HG02943 (cell line): ENCODE results near the gene THSD4.
"Not testable (repeated sequence)": the region's sequence is repeated elsewhere in the genome, so short reads cannot be mapped to it uniquely, and the experiment has no call there.

Source experiments
- ATAC-seq: cut with Tn5 transposase; IDR thresholded peaks from one replicate; pipeline ENCODE4 v1.9.1; 2021; ENCODE audit warnings: mild to moderate bottlenecking, low read depth, moderate library complexity; ENCODE audit not compliant: unreplicated experiment

The THSD4 gene

DNA sequence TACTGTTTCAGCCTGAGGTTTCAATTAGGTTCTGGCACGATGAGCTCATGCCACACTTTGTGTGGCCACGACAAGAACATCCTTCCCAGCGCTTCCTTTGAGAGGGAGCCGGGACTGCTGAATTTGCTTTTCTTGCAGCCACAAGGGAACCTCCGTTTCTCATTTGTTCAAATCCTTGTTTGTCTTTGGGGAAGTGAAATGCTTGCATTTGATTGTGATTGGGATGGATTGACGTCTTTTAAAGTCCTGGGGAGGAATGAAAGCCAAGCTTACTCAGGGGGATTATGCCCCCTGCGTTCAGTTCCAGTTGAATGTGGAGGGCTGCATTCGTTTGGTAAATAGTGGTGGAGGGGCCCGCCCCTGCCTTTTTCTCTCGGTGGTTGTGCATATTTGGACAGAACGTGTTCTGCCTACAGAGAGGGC, 277.6 kb downstream of the THSD4 start:
- no peak for ATAC-seq

DNA sequence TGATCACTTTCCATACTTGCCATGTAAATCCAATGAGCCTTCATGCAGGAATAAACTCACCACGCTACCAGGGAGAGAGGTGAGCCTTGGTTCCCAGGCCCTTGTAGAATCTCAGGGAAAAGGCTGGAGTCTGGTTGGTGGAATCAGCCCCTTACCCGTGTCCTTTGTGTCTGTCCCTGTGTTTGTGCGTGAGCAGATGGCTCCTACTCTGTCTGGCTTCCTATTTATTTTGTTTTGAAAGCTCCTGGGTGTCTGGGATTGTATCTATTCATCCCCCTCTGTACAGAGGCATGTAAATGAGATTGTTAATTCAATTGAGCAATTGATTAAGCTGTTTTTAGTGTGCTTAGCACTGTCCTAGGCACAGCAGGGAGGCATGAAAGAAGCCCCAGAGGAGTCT, 278.1 kb downstream of the THSD4 start:
- ATAC-seq: no peak

GRCh38 chr15:71396536-71397125, 281.4 kb downstream of the THSD4 start:
- no peak for ATAC-seq

DNA sequence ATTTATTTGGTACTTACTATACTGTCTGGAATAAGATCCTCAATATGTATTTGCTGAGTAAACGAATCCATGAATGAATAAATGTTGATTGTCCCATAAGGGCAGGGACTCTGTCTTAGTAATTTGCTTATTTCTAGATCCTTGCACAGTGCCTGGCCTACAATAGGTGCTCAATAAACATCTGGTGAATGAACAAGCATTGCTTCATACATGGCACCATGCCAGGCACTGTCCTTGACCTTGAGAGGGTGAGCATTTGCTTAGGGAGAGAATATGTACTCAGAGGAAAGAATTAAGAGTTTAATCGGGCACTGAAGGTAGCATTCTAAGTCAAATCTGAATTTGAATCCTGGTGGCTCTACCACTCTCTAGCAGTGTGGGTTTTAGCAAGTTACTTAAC, 282.1 kb downstream of the THSD4 start:
- ATAC-seq: no peak

DNA sequence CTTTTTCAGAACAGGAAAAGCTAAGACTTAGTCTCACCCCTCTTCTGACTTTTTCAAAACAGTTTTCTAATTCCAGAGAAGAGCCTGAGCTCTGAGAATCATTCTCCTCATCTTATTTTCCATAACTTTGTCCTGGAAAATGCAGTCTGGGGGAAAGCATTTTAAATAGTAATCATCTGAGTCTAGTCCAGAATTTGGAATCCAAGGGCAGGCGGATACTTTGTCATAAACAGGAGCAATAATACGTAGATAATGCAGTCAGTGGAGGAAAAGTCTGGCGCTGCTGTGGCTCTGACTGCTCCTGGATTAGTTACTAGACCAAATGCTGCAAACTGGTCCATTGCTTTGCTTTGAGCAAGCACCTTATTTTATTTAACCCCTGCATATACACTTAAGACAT, 285.0 kb downstream of the THSD4 start:
- no peak for ATAC-seq

DNA sequence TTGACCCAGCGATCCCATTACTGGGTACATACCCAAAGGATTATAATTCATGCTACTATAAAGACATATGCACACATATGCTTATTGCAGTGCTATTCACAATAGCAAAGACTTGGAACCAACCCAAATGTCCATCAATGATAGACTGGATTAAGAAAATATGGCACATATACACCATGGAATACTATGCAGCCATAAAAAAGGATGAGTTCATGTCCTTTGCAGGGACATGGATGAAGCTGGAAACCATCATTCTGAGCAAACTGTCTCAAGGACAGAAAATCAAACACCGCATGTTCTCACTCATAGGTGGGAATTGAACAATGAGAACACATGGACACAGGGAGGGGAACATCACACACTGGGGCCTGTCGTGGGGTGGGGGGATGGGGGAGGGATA, 286.5 kb downstream of the THSD4 start:
- ATAC-seq: not testable (repeated sequence)

DNA sequence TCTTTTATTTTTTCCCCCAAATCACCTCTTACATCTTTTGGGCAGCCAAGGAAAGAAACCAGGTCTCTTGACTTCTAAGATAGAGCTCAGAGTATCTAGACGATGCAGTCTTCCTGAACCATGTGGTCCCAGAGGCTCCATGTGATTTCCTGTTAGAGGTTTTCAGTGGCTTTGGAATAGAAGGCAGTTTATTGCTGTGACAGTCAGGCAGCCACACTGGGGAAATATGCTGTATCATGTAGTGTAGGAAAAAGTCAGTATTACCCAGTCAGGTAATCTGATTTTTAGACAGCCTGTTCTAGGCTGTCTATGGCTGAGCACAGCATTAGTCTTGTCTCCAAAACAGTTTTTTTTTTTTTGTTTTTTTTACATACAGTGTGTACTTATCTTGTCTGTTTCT, 294.3 kb downstream of the THSD4 start:
- ATAC-seq: no peak

DNA sequence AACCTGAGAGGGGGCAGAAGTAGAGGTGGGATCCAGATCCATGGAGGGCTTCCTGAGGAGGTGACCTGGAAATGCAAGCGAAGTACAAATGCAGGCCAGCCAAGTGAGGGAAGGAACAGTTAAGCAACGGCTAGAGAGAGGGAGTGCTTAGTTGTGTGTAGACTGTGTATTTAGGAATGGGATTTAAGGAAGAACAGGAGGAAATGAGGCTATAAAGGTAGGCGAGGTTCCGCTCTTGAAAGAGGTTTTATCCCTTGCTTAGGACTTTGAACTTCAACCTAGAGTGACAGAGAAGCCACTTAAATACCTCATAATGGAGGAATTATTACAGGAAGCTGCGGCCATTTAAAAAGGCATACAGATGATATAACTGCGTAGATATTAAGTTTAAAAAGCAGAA, 295.1 kb downstream of the THSD4 start:
- no peak for ATAC-seq

GRCh38 chr15:71411538-71412482, 296.5 kb downstream of the THSD4 start:
- no peak for ATAC-seq

DNA sequence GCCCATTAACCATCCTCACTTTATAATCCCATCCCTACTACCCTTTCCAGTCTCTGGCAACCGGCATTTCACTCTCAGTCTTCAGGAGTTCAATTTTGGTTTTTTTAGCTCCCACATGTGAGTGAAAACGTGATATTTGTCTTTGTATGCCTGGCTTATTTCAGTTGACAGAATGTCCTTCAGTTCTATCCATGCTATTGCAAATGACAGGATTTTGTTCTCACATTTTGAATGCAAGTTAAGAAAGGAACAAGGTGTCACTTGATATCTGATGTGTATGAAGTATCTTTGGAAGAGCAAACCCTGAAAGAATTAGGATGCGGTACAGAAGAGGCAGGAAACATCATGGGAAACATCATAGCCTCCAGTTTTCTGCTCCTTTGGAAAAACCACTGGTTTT, 298.1 kb downstream of the THSD4 start:
- ATAC-seq: no peak

DNA sequence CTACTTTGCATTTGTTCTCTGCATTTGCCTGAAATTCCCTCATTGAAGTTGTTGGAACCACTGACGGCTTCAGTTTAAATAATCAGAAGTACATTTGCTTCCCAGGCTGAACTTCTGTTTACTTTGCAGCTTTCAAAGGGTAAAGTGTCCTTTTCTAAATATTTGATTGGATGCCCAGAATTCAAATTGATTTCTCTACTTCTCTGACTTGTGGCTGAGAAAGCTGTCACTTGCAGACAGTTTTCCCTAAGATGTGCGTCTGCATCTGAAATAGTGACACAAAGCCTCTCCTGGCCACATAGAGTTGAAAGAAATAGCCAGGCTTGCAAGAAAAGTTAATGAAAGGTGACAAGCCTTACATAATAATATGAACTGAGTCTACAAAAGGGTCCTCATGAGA, 299.6 kb downstream of the THSD4 start:
- ATAC-seq: no peak

DNA sequence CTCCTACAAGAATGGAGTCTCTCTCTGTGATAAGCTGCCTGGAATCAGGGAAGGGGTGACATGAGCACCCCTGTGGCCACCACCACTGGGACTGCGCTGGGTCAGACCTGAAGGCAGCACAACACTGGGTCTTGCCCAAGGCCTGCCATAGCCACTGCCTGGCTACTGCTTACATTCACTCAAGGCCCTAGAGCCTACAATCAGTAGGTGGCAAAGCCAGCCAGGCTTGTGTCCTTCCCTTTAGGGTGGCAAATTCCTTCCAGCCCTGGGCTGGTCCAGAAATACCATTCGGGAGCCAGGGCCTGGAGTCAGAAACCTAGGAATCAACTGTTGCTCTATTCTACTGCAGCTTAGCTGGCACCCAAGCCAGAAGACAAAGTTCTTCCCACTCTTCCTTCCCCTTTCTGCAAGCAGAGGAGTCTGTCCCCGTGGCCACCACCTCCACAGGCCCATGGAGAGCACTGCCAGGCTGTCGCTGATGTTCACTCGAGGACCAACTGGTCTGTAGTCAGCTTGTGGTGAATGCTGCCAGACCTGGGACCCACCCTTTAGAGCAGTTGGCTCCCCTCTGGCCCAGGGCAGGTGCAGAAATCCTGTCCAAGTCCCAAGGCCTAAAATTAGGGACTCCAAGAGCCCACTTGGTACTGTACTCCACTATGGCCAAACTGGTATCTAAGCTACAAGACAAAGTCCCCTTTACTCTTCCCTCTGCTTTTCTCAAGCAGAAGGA, 307.4 kb downstream of the THSD4 start:
- no peak for ATAC-seq

DNA sequence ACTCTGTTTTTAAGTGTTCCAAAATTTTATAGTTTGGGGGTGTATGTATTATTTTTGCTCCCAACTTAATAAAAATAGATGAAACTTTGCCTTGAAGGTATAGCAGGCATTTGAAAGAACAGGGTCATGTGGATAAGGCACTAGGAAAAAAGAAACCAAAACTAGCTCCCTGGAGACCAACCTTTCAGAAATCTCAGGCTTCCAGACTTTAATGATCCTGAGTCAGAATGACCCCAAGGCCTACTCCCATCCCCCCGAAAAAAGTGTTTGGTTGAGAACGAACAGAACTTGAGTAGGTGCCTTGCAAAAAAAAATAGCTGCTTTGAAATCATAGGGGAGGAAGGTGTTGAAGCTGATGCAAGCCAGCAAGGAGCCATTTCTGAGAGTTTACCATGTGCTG, 309.5 kb downstream of the THSD4 start:
- ATAC-seq: no peak

GRCh38 chr15:71425388-71425787, 310.1 kb downstream of the THSD4 start:
- no peak for ATAC-seq

- no peak for ATAC-seq
Measured at GRCh38 chr15:71426792-71427191, 311.5 kb downstream of the THSD4 start.

GRCh38 chr15:71430782-71431181, 315.5 kb downstream of the THSD4 start:
- ATAC-seq: no peak

DNA sequence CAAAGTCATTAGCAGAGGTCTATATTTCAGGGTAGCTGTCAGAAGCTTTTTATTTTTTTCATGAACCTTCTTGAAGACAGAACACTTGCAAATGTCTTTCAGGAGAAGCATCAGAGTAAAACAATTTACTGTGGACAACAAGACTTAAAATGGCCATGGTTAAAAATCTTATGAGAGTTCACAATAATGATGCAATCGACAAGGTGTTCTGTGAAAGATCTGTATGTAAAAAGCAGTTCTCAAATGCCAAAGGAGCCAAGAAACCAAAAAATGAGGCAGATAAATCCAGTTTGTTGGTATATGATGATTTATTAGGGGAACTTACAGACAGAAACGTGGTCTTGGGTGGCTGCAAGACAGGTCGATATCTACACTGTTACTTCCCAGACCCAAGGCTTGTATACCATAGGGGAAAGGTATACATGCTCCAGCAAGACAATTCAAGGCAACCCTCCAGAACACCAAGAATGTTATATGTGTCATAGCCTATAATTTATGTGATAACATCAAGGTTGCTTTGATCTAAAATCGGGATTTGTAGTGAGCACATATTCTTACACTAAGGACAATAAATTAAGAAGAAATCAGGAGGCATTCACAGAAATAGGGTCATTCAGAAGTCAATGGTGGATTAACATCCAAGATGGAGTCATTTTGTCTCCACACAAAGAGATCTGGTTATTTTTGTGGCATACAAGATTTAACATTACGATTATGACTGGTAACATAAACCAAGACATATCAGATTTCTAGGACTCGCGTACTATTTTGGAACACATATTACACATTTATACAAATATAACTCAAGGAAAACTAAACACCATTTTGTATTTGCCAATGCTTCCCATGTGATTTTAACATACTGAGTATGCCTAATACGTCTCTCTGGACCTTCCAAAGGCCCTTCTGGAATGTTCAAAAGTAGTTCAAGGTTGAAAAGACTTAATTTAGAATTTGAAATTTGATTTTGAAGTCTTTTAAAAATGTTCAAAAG, 316.4 kb downstream of the THSD4 start:
- no peak for ATAC-seq

DNA sequence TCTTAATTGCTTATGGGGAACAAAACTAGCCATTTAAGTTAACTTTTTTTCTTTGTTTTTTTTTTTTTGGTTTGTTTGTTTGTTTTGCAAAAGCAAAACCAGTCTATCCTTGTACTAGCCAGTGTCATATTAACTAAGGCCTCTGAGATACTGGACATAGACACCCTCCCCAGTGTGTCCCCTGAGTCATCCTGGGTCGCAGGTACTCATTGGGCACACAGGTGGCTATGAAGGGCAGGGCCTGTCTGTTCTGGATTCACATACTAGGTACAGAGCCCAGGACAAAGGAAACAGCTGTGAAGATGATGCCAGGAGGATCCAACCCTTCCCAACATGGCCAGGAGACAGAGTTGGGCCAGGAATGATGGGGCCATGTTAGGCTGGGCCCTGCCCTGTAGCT, 318.1 kb downstream of the THSD4 start:
- no peak for ATAC-seq

- no peak for ATAC-seq
Measured at GRCh38 chr15:71434774-71435173, 319.5 kb downstream of the THSD4 start.

- no peak for ATAC-seq
Measured at GRCh38 chr15:71435552-71435951, 320.3 kb downstream of the THSD4 start.
